Stimulated activated CD4-positive, alpha-beta T cell treated with anti-CD3 and anti-CD28 coated beads, Interleukin-2, amount 100 ng/mL, for 4 hours (primary cell): ENCODE results near the gene SEPTIN1.
A peak's percentile ranks its signal among the peaks of the same experiment; 100 is the strongest.

ENCODE experiments used
- DNase-seq: peaks from one replicate; pipeline ENCODE4 v3.0.0-alpha.2; 2020; ENCODE audit warnings: low read depth

SEPTIN1 gene

GRCh38 chr16:30377050-30377811 is 5.1 kb downstream of the SEPTIN1 start:
- DNase-seq = no peak

DNA sequence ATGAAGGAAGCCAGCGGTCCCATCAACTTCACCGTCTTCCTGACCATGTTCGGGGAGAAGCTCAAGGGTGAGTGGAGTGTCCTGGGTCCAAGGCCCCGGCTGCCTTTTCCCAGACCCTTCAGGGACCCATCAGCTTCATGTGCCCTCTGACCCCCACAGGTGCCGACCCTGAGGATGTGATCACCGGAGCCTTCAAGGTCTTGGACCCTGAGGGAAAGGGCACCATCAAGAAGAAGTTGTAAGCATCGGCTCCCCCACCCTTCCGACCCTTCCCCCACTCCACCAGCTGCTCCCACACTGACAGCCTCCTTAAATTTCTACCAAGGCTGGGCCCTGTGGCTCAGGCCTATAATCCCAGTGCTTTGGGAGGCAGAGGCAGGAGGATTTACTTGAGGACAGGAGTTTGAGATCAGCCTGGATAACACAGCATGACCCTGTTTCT is 5.9 kb downstream of the SEPTIN1 start:
- no peak for DNase-seq

GRCh38 chr16:30375864-30376263 is 6.5 kb downstream of the SEPTIN1 start:
- DNase-seq = no peak

DNA sequence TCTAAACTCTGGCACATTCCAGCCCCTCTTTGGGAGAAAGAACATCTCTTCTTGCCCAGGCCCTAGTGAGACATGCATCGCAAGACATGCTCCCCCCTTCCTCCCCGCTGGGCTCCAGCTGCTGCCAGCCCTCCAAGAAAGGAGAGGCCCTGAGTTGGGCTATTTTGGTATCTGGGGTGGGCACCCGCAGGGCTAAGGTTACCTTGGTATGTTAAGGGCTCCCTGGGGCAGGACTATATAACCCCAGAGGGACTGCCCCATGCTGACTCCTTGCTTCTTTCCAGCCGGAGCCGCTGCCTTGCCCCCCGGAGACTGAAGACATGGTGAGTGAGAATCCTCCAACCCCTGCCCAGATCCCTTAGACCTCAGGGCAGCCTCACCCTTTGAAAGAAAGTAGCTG is 7.8 kb downstream of the SEPTIN1 start, which contains the start of gene MYL11:
Gene MYL11, plus strand, starts transcription at position 265 of the 400 bp plus-strand sequence. Its CDS starts 56 bp downstream, at position 321.
- no peak for DNase-seq

- no peak for DNase-seq
These were observed 9.6 kb downstream of the SEPTIN1 start for GRCh38 chr16:30372725-30373124.

DNA sequence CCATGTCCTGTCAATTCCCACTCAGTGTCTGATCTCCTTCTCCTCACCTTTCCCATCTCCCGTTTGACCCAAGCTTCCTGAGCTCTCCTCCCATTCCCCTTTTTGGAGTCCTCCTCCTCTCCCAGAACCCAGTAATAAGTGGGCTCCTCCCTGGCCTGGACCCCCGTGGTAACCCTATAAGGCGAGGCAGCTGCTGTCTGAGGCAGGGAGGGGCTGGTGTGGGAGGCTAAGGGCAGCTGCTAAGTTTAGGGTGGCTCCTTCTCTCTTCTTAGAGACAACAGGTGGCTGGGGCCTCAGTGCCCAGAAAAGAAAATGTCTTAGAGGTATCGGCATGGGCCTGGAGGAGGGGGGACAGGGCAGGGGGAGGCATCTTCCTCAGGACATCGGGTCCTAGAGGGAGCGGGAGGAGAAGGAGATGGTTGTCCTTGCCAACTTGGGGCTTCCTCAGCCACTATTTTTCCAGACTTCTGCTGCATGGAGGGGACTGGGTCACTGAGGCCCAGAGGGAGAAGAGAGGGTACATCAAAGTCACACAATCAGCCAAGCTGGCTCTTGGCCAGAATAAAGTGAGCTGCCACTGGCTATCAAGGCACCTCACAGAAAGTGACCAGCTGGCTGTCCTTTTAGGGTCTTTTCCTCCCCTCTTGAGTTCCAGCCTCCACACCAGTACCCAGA is 10.2 kb downstream of the SEPTIN1 start:
- no peak for DNase-seq

GRCh38 chr16:30371248-30371816 is 11.0 kb downstream of the SEPTIN1 start:
- no peak for DNase-seq

DNA sequence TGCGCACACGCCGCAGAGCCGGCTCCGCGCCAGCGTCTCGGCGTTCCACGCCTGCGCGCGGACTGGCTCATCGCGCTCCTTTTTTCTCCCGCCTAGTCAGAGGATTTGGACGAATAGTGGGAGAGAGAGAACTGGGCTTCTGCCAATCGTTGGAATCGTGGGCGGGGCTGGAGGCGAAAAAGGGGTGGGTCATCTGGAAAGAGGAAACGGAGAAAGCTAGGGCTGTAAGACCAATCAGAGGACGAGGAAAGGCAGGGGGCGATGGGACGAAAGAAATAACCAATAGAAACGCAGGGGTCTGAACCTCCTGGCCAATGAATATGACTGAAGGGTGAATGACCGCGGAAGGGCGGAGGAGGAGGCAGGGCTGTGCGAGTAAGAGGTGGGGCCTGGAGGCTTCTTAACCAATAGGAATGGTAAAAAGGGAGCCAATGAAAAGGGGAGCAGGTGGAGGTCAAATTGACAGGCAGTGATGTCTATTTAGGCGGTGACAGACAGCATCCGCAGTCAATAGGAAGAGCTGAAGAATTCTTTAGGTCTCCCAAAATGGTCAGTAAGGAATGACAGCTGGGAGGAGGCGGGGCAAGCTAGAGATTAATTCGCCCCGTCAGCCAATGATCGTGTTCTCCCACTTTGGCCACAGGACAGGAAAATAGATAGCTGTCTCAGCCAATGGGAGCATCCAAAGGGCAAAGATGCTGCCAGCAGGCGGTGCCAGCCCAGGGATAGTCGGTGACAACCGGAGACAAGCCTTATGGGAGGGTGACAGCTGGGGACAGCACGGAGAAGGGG is 11.7 kb downstream of the SEPTIN1 start, which contains the start of gene TBC1D10B:
Gene TBC1D10B, minus strand, starts transcription at position 39 of the 792 bp plus-strand sequence. CDS start 311 bp downstream, outside the sequence.
- peak; percentile 99 for DNase-seq

DNA sequence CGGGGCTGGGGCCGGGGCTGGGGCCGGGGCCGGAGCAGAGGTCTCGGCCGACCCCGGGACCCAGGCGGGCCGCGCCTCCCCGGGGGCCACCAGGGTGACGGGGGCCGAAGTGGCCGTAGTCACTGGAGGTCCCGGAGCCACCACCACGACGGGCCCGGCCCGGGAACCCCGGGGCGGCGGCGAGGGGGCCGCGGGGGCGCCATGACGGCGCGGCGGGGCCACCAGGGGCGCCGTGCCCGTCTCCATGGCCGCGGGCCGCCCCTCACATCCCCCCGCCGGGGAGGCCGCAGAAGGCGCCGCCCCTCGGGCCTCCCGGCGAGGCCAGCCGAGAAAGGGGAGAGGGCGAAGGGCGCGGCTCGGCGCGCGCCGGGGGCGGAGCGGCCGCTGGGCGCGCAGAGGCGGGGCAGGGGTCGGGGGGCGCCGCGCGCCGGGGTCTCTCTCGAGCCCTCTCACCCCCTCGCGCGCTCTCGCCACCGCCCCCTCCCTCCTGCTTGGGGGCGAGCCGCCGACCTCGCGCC is 12.4 kb downstream of the SEPTIN1 start:
- no peak for DNase-seq

- DNase-seq = no peak
These were observed 13.0 kb downstream of the SEPTIN1 start for GRCh38 chr16:30369091-30369937.

DNA sequence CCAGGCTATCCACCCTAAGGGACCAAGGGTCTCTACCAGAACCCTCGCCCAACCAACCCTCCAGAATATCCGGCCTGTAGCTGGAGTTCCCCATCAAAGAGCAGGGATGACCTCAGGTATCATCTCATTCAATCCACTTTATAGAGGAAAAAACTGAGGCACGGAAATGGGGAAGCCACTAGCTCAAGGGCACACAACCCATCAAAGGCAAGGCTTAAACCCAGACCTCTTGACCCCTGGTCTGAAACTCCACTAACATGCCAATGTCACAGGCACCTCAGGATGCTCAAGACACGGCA is 13.6 kb downstream of the SEPTIN1 start:
- DNase-seq = no peak

GRCh38 chr16:30368122-30368791 is 14.1 kb downstream of the SEPTIN1 start:
- DNase-seq = no peak

- DNase-seq = no peak
These were observed 14.9 kb downstream of the SEPTIN1 start for GRCh38 chr16:30367349-30368009.

DNA sequence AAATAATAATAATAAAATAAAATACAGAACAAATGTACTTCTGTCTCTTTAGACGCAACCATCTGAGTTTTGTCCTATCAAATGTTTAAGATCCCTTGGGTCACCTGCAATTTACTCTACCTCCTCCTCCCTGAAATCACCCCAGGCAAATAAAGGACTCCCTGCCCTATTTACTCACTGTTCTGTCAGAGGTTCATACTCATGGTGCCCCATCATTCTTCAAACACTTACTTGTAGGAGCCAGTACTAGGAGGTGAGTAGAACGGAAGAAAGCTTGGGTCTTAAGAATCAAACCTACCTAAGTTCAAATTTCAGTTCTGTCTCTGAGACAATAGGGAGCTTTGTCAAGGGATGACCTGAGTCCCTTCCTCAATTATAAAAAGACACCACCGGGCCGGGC is 15.8 kb downstream of the SEPTIN1 start:
- DNase-seq = no peak

- DNase-seq = no peak
These were observed 17.2 kb downstream of the SEPTIN1 start for GRCh38 chr16:30365200-30365599.

DNA sequence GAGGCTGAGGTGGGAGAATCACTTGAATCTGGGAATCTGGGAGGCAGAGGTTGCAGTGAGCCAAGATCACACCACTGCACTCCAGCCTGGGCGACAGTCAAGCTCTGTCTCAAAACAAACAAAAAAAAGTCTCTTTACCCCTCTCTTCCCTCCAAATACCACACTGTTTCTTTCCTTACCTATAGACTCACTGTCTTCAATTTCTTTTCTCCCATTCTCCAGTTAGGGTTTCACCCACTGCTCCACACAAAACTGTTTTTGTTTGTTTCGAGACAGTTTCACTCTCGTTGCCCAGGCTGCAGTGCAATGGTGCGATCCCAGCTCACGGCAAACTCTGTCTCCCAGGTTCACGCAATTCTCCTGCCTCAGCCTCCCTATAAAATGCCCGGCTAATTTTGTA is 21.2 kb downstream of the SEPTIN1 start:
- no peak for DNase-seq

GRCh38 chr16:30359871-30360170 is 22.5 kb downstream of the SEPTIN1 start:
- no peak for DNase-seq

- no peak for DNase-seq
These were observed 23.1 kb downstream of the SEPTIN1 start for GRCh38 chr16:30358990-30359870.

GRCh38 chr16:30358577-30358936 is 23.8 kb downstream of the SEPTIN1 start:
- no peak for DNase-seq
